HepG2 (cell line): ENCODE data around the gene TLE7. TPM values are rescaled to one million over a fixed set of nuclear protein-coding genes. Genes with fewer than 3 reads are reported as not detected.

Experiments
- CCAR2 ChIP-seq: fragments of 200-400 bp; formaldehyde crosslinking; optimal IDR thresholded peaks from 2 replicates; pipeline ENCODE3; 2018; ENCODE audit warnings: low read depth, mild to moderate bottlenecking, low read length, moderate library complexity
- EP300 ChIP-seq, 3 experiments: sonication (generic) in 1 of 3; formaldehyde crosslinking in 1 of 3; IDR thresholded peaks; 2 replicates each; pipeline versions ENCODE4 v1.5.1 to v1.6.1; 2011 to 2020; ENCODE audit warnings: low read depth in 2 of 3, low read length in 2 of 3, borderline replicate concordance in 1 of 3, improper control_type of control experiment in 1 of 3, mild to moderate bottlenecking in 1 of 3, missing genetic modification reagents in 1 of 3, moderate library complexity in 1 of 3
- GLI4 ChIP-seq: sonication (generic); formaldehyde crosslinking; IDR thresholded peaks from 2 replicates; pipeline ENCODE4 v1.5.1; 2020; ENCODE audit warnings: missing genetic modification reagents, mild to moderate bottlenecking, moderate library complexity, borderline replicate concordance
- MYPOP ChIP-seq: sonication (generic); formaldehyde crosslinking; IDR thresholded peaks from 2 replicates; pipeline ENCODE4 v1.8.1; 2023; ENCODE audit warnings: mild to moderate bottlenecking, moderate library complexity, missing genetic modification reagents
- RBAK ChIP-seq: sonication (generic); formaldehyde crosslinking; IDR thresholded peaks from 2 replicates; pipeline ENCODE4 v1.5.1; 2020; ENCODE audit warnings: mild to moderate bottlenecking, missing genetic modification reagents
- SOX13 ChIP-seq, 3 experiments: fragments of 450-650 bp in 1 of 3; sonication (generic) in 1 of 3; formaldehyde crosslinking in 1 of 3; IDR thresholded peaks in 2 of 3; conservative IDR thresholded peaks in 1 of 3; 2 replicates each; pipeline versions ENCODE4 v1.5.0 to v1.6.1; 2016 to 2020; ENCODE audit warnings: antibody characterized with exemption in 1 of 3, mild to moderate bottlenecking in 1 of 3, missing compliant biosample characterization in 1 of 3, missing genetic modification reagents in 1 of 3, moderate library complexity in 1 of 3
- TBL1XR1 ChIP-seq: fragments of 150-350 bp; IDR thresholded peaks from 2 replicates; pipeline ENCODE4 v1.6.1; 2014; ENCODE audit warnings: borderline replicate concordance, low read length; ENCODE audit not compliant: partially characterized antibody
- ZBTB8A ChIP-seq: sonication (generic); formaldehyde crosslinking; IDR thresholded peaks from 2 replicates; pipeline ENCODE4 v1.4.0; 2020; ENCODE audit warnings: mild to moderate bottlenecking, low read depth, missing genetic modification reagents, borderline replicate concordance
- ZEB1 ChIP-seq: IDR thresholded peaks from 2 replicates; pipeline ENCODE4 v1.6.1; 2012; ENCODE audit warnings: mild to moderate bottlenecking, low read depth, inconsistent platforms; ENCODE audit not compliant: insufficient replicate concordance
- ZFY ChIP-seq: sonication (generic); formaldehyde crosslinking; IDR thresholded peaks from 2 replicates; pipeline ENCODE4 v1.4.0; 2020; ENCODE audit warnings: missing genetic modification reagents
- ZMAT5 ChIP-seq: sonication (generic); formaldehyde crosslinking; IDR thresholded peaks from 2 replicates; pipeline ENCODE4 v1.5.0; 2020; ENCODE audit warnings: mild to moderate bottlenecking, low read depth, missing genetic modification reagents, borderline replicate concordance
- ZNF234 ChIP-seq: sonication (generic); formaldehyde crosslinking; conservative IDR thresholded peaks from 2 replicates; pipeline ENCODE4 v1.5.1; 2020; ENCODE audit warnings: mild to moderate bottlenecking, missing genetic modification reagents
- ZNF451 ChIP-seq: sonication (generic); formaldehyde crosslinking; IDR thresholded peaks from 2 replicates; pipeline ENCODE4 v1.5.0; 2020; ENCODE audit warnings: mild to moderate bottlenecking, missing genetic modification reagents
- ZNF468 ChIP-seq: sonication (generic); formaldehyde crosslinking; IDR thresholded peaks from 2 replicates; pipeline ENCODE4 v1.8.0; 2022; ENCODE audit warnings: mild to moderate bottlenecking, moderate library complexity, missing genetic modification reagents
- ZNF691 ChIP-seq: sonication (generic); formaldehyde crosslinking; IDR thresholded peaks from 2 replicates; pipeline ENCODE4 v1.4.0; 2020; ENCODE audit warnings: missing genetic modification reagents, low read depth, mild to moderate bottlenecking, borderline replicate concordance
- ZNF749 ChIP-seq: sonication (generic); formaldehyde crosslinking; IDR thresholded peaks from 2 replicates; pipeline ENCODE4 v1.8.0; 2022; ENCODE audit warnings: mild to moderate bottlenecking, missing genetic modification reagents, moderate library complexity, borderline replicate concordance
- ZSCAN30 ChIP-seq: sonication (generic); formaldehyde crosslinking; IDR thresholded peaks from 2 replicates; pipeline ENCODE4 v1.5.0; 2020; ENCODE audit warnings: mild to moderate bottlenecking, missing genetic modification reagents
- polyA plus RNA-seq, 8 experiments: library from polyadenylated mRNA; depleted of rRNA in 3 of 8; stranded (reverse) in 7 of 8; unstranded in 1 of 8; fragments of >200 nt; fragmentation: Illumina TruSeq in 4 of 8; extraction: Trizol in 4 of 8; gene quantifications; 2 replicates each; pipeline versions ENCODE4 v1.2.1 to v1.2.3, GENCODE V29; 2011 to 2016; ENCODE audit warnings: low read depth in 4 of 8, missing spikeins in 1 of 8, mixed read lengths in 1 of 8; ENCODE audit not compliant: insufficient read depth in 1 of 8
- total RNA-seq, 5 experiments: library from RNA; depleted of rRNA; stranded (reverse); fragments of >200 nt; fragmentation: Illumina TruSeq; extraction: Trizol; gene quantifications; 2 replicates each; pipeline ENCODE4 v1.2.3, GENCODE V29; 2016; ENCODE audit warnings: low read depth in 1 of 5
- TF ChIP-seq, protein P1 (sequence below): sonication (generic); formaldehyde crosslinking; IDR thresholded peaks from 2 replicates; pipeline ENCODE4 v1.8.1; 2023; ENCODE audit warnings: mild to moderate bottlenecking, missing genetic modification reagents
- TF ChIP-seq, protein P2 (sequence below): sonication (generic); formaldehyde crosslinking; IDR thresholded peaks from 2 replicates; pipeline ENCODE4 v1.4.0; 2020; ENCODE audit warnings: mild to moderate bottlenecking, missing genetic modification reagents
- TF ChIP-seq, protein P3 (sequence below): sonication (generic); formaldehyde crosslinking; conservative IDR thresholded peaks from 2 replicates; pipeline ENCODE4 v1.5.0; 2020; ENCODE audit warnings: missing genetic modification reagents

Gene TLE7
- total and polyA plus RNA-seq, 2 of the 13 experiments (the other 11 are each of a cell fraction or from before 2014, with no cell fraction given) = not detected

- no peak for TF ChIP-seq ZMAT5
- peak; percentile 69 for TF ChIP-seq TBL1XR1
- TF ChIP-seq, protein P1, sequence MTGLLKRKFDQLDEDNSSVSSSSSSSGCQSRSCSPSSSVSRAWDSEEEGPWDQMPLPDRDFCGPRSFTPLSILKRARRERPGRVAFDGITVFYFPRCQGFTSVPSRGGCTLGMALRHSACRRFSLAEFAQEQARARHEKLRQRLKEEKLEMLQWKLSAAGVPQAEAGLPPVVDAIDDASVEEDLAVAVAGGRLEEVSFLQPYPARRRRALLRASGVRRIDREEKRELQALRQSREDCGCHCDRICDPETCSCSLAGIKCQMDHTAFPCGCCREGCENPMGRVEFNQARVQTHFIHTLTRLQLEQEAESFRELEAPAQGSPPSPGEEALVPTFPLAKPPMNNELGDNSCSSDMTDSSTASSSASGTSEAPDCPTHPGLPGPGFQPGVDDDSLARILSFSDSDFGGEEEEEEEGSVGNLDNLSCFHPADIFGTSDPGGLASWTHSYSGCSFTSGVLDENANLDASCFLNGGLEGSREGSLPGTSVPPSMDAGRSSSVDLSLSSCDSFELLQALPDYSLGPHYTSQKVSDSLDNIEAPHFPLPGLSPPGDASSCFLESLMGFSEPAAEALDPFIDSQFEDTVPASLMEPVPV (CRISPR knock-in tag) = no peak
- no peak for TF ChIP-seq ZNF468 (CRISPR knock-in tag)
- peak; percentile 9 to 43; a peak in 1 of 4 replicates for TF ChIP-seq EP300 (IDR thresholded peaks at IDR 0.05; ENCODE audit: low read depth in 2 of 2, low read length in 2 of 2)
- peak; percentile 59; the same call in 1 of the 2 replicates for TF ChIP-seq EP300 (CRISPR knock-in tag; IDR thresholded peaks at IDR 0.05; ENCODE audit: borderline replicate concordance)
- TF ChIP-seq MYPOP = peak; percentile 93
- TF ChIP-seq, protein P2, sequence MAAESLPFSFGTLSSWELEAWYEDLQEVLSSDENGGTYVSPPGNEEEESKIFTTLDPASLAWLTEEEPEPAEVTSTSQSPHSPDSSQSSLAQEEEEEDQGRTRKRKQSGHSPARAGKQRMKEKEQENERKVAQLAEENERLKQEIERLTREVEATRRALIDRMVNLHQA (CRISPR knock-in tag) = peak; percentile 75; the same call in 1 of the 2 replicates
- TF ChIP-seq ZEB1 = peak; percentile 100
- TF ChIP-seq, protein P3, sequence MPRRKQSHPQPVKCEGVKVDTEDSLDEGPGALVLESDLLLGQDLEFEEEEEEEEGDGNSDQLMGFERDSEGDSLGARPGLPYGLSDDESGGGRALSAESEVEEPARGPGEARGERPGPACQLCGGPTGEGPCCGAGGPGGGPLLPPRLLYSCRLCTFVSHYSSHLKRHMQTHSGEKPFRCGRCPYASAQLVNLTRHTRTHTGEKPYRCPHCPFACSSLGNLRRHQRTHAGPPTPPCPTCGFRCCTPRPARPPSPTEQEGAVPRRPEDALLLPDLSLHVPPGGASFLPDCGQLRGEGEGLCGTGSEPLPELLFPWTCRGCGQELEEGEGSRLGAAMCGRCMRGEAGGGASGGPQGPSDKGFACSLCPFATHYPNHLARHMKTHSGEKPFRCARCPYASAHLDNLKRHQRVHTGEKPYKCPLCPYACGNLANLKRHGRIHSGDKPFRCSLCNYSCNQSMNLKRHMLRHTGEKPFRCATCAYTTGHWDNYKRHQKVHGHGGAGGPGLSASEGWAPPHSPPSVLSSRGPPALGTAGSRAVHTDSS = peak; percentile 91
- TF ChIP-seq ZNF451 (CRISPR knock-in tag) = peak; percentile 82; the same call in 1 of the 2 replicates
- TF ChIP-seq ZBTB8A = peak; percentile 91
- peak; percentile 74; the same call in 1 of the 2 replicates for TF ChIP-seq GLI4 (CRISPR knock-in tag)
- peak; percentile 90 for TF ChIP-seq ZFY (CRISPR knock-in tag)
- TF ChIP-seq ZNF234 = peak; percentile 91; the same call in 1 of the 2 replicates
- TF ChIP-seq SOX13 (IDR thresholded peaks at IDR 0.05) = peak; percentile 77
- TF ChIP-seq SOX13 (CRISPR knock-in tag; conservative IDR thresholded peaks at IDR 0.05 in 1 of 2, IDR thresholded peaks at IDR 0.05 in 1 of 2) = peak in 1 of 2 experiments; percentile 94; a peak in 2 of 4 replicates
- peak; percentile 84; the same call in 1 of the 2 replicates for TF ChIP-seq ZNF749 (CRISPR knock-in tag)
- TF ChIP-seq ZNF691 (CRISPR knock-in tag) = peak; percentile 96; the same call in 1 of the 2 replicates
- TF ChIP-seq ZSCAN30 = peak; percentile 44; the same call in 1 of the 2 replicates
- peak; percentile 79 for TF ChIP-seq RBAK (CRISPR knock-in tag)
- TF ChIP-seq CCAR2 = no peak
Measured at GRCh38 chr16:71426069-71426879, 15.6 kb downstream of the TLE7 start (continued).
